ENCODE measurements around the gene FAM174B.

Gene FAM174B

GRCh38 chr15:92690395-92690794 is 34.8 kb upstream of the FAM174B start:
- H3K27me3 ChIP-seq (ENCODE audit: insufficient read depth, poor library complexity, severe bottlenecking), result no peaks in the 10 kb centered on the region
- H3K4me3 ChIP-seq (replicated peaks; ENCODE audit: insufficient read depth, low read length), result no peak overlapping the region
- no peak overlapping the region for H3K27ac ChIP-seq (replicated peaks)
- no peak for TF ChIP-seq SPI1 (IDR thresholded peaks at IDR 0.05; ENCODE audit: borderline replicate concordance, low read depth)
- TF ChIP-seq CTCF (IDR thresholded peaks at IDR 0.05; ENCODE audit: insufficient read depth, low read length), result no peak
- no peak for TF ChIP-seq POLR2AphosphoS5 (IDR thresholded peaks at IDR 0.05; ENCODE audit: low read depth)
- no peak for TF ChIP-seq GABPA (IDR thresholded peaks at IDR 0.05; ENCODE audit: low read depth)
- no peak for TF ChIP-seq REST (IDR thresholded peaks at IDR 0.05; ENCODE audit: insufficient replicate concordance, low read depth)
- DNase-seq (ENCODE audit: low read depth in 1 of 2, low spot score in 1 of 2), result no peak

GRCh38 chr15:92687746-92688145 is 32.2 kb upstream of the FAM174B start:
- TF ChIP-seq GABPA (IDR thresholded peaks at IDR 0.05; ENCODE audit: low read depth) (no peak), POLR2AphosphoS5 (IDR thresholded peaks at IDR 0.05; ENCODE audit: low read depth) (no peak), REST (IDR thresholded peaks at IDR 0.05; ENCODE audit: insufficient replicate concordance, low read depth) (no peak), SPI1 (IDR thresholded peaks at IDR 0.05; ENCODE audit: borderline replicate concordance, low read depth) (no peak), CTCF (IDR thresholded peaks at IDR 0.05; ENCODE audit: insufficient read depth, low read length) (no peak)
- Histone ChIP-seq H3K27me3 (ENCODE audit: insufficient read depth, poor library complexity, severe bottlenecking) (no peaks in the 10 kb centered on the region), H3K4me3 (replicated peaks; ENCODE audit: insufficient read depth, low read length) (no peak overlapping the region), H3K27ac (replicated peaks) (no peak overlapping the region)
- no peak for DNase-seq (ENCODE audit: low read depth in 1 of 2, low spot score in 1 of 2)

GRCh38 chr15:92687195-92687602 is 31.6 kb upstream of the FAM174B start:
- Histone ChIP-seq H3K4me3 (replicated peaks; ENCODE audit: insufficient read depth, low read length) (no peak overlapping the region), H3K27ac (replicated peaks) (no peak overlapping the region), H3K27me3 (ENCODE audit: insufficient read depth, poor library complexity, severe bottlenecking) (no peaks in the 10 kb centered on the region)
- TF ChIP-seq CTCF (IDR thresholded peaks at IDR 0.05; ENCODE audit: insufficient read depth, low read length) (no peak), REST (IDR thresholded peaks at IDR 0.05; ENCODE audit: insufficient replicate concordance, low read depth) (no peak), GABPA (IDR thresholded peaks at IDR 0.05; ENCODE audit: low read depth) (no peak), SPI1 (IDR thresholded peaks at IDR 0.05; ENCODE audit: borderline replicate concordance, low read depth) (no peak), POLR2AphosphoS5 (IDR thresholded peaks at IDR 0.05; ENCODE audit: low read depth) (no peak)
- DNase-seq (ENCODE audit: low read depth in 1 of 2, low spot score in 1 of 2), result no peak

Data from HL-60 (cell line).